Ovary (tissue), 9 donors: ENCODE results near the gene USP9X. TPM values are rescaled to one million over a fixed set of nuclear protein-coding genes. Genes with fewer than 3 reads are reported as not detected.
"Not testable (repeated sequence)": the region's sequence is repeated elsewhere in the genome, so short reads cannot be mapped to it uniquely, and the experiment has no call there.

Source experiments
- DNase-seq, 5 donors: peaks; one replicate each; pipeline ENCODE4 v3.0.0-alpha.2; 2019 to 2020
- H3K27ac ChIP-seq, 2 donors: fragments of 200-600 bp; one replicate each; pipeline versions ENCODE4 v1.5.1 to v1.8.0; 2019 to 2022
- H3K27me3 ChIP-seq: fragments of 200-600 bp; one replicate; pipeline ENCODE4 v1.8.0; 2022
- H3K36me3 ChIP-seq: fragments of 200-600 bp; sonication (generic); one replicate; pipeline ENCODE4 v1.5.1; 2019
- H3K4me1 ChIP-seq: one replicate; pipeline ENCODE4 v1.8.1; 2013; ENCODE audit warnings: mild to moderate bottlenecking, moderate library complexity; ENCODE audit not compliant: insufficient read depth
- H3K4me3 ChIP-seq: fragments of 200-600 bp; sonication (generic); one replicate; pipeline ENCODE4 v1.5.1; 2017
- H3K9me3 ChIP-seq, 2 donors: fragments of 200-600 bp in 1 of 2; sonication (generic) in 1 of 2; one replicate each; pipeline versions ENCODE4 v1.5.1 to v1.8.1; 2013 to 2019; ENCODE audit warnings: mild to moderate bottlenecking in 1 of 2, moderate library complexity in 1 of 2
- CTCF ChIP-seq, 3 donors: fragments of 450-650 bp in 2 of 3; fragments of 200-600 bp in 1 of 3; IDR thresholded peaks; one replicate each; pipeline versions ENCODE4 v1.5.1 to v1.8.0; 2016 to 2022; ENCODE audit warnings: antibody characterized with exemption in 3 of 3, mild to moderate bottlenecking in 1 of 3
- EP300 ChIP-seq: sonication (generic); formaldehyde crosslinking; IDR thresholded peaks from one replicate; pipeline ENCODE4 v1.6.1; 2017; ENCODE audit warnings: antibody characterized with exemption
- POLR2A ChIP-seq: fragments of 450-650 bp; IDR thresholded peaks from one replicate; pipeline ENCODE4 v1.6.1; 2017; ENCODE audit warnings: antibody characterized with exemption, mild to moderate bottlenecking, moderate library complexity
- WGBS, 3 donors: extraction: QIAGEN DNeasy Blood & Tissue Kit in 1 of 3; methylation state at CpG; one replicate each; pipeline versions ENCODE4 v1.1.5 to v1.1.7; 2013 to 2017; 5-methylcytosine and 5-hydroxymethylcytosine counted together
- intact Hi-C, 4 donors: fragments of 100-400 bp; cut with DNase I; formaldehyde crosslinking; loops; one replicate each; pipeline versions ENCODE4 v1.11.0 to v1.15.1; 2022 to 2023
- polyA plus RNA-seq, 2 donors: library from polyadenylated mRNA; stranded (reverse); fragments of 200-250 nt in 1 of 2; fragments of 350-450 nt in 1 of 2; fragmentation: Illumina TruSeq in 1 of 2; extraction: RNeasy Lipid Tissue Mini Kit (QIAGEN cat#74804) in 1 of 2; gene quantifications; one replicate each; pipeline ENCODE4 v1.2.3, GENCODE V29; 2013 to 2014
- total RNA-seq, 7 donors: library from RNA; depleted of rRNA in 2 of 7; stranded (reverse); fragments of >200 nt in 2 of 7; fragmentation: NEBNext Ultra II Directional in 3 of 7; extraction: Animal tissue kit (Norgen Biotek cat#: 25700) in 3 of 7; gene quantifications; one replicate each; pipeline versions ENCODE4 v1.1.0 to v1.2.4, GENCODE V29; 2016 to 2023
- donor health status: DM: no; HTN: no; CAD: no; lungs with moderate emphysema.
- donor health status: DM: no; HTN: no; CAD: no.
- donor health status: Bipolar disorder and iron deficiency.
- donor health status: DM: yes; HTN: yes; CAD: no.
- donor health status: DM: no; HTN: no; CAD: no.
- donor health status: DM: yes; HTN: yes; CAD: no.

Gene USP9X
- total and polyA plus RNA-seq, 9 donors, result 14.2 to 95.1 (median 60.0) TPM

- intact Hi-C loops, result no loop called here
- H3K9me3 ChIP-seq, result no peaks in the 10 kb centered on the region
- TF ChIP-seq CTCF (IDR thresholded peaks at IDR 0.05), result peak in 1 of 3 donors; percentile 19
- TF ChIP-seq POLR2A, result no peak
- no peaks in the 10 kb centered on the region for H3K36me3 ChIP-seq
- WGBS, 3 donors, result 1 to 2% (median 1%) methylated on average over 50 to 54 of the region's 54 CpGs
- H3K4me3 ChIP-seq, result peak overlapping the region; percentile 46
- peaks cover 4% of the 10 kb centered on the region for H3K4me1 ChIP-seq
- peak overlapping the region in 1 of 2 donors; percentile 51 for H3K27ac ChIP-seq
- H3K27me3 ChIP-seq, result no peaks in the 10 kb centered on the region
- peak; percentile 76 to 85 (median 79) for DNase-seq
These were observed 190.7 kb downstream of the USP9X start for GRCh38 chrX:41275661-41276609.

DNA sequence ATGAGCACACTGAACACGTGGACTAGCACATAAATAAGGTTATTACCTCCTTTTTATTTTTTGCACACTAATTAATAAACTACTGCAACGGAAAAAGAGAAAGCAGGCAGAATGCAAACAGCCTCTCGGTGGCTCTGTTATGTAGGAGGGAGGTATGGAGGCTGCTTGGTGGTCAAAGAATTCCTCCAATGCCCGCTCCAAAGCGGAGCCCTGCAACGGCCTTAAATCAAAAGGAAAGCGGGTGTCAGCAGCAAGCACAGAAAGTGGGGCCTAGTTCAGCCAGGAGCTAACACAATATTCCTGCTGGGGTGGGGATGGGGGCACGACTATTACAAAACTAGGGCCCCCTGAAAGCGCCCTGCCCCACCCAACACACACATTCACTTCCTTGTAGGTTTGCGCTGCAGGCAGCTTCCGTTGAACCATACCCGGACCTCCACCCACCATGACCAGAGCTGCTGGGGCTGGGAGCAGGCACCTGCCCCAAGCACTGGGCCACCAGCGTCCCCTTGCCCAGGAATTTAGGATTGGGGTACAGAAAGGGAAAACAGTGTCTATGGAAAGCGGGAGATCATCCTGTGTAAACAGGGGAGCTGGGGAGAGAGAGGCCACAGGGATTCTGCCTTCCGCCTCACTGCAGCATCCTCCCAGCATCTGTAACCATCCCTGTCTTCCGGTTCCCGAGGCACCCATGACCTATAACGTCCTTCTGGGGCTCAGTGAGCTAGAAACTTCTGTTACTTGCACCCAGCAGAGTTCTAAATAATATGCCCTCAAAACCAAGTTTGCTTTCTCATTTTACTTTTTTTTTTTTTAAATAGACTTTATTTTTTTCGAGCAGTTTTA lies 191.6 kb downstream of the USP9X start:
- Histone ChIP-seq H3K27ac (no peak overlapping the region), H3K9me3 (no peaks in the 10 kb centered on the region), H3K4me1 (peaks cover 4% of the 10 kb centered on the region), H3K4me3 (peak overlapping the region; percentile 46), H3K27me3 (no peaks in the 10 kb centered on the region), H3K36me3 (no peaks in the 10 kb centered on the region)
- DNase-seq, result no peak
- no peak for TF ChIP-seq CTCF (IDR thresholded peaks at IDR 0.05)
- TF ChIP-seq EP300, result no peak
- TF ChIP-seq POLR2A, result no peak
- intact Hi-C loops, result no loop called here
- WGBS, 3 donors, result 20 to 25% (median 22%) methylated on average over 19 of the region's 19 CpGs

DNA sequence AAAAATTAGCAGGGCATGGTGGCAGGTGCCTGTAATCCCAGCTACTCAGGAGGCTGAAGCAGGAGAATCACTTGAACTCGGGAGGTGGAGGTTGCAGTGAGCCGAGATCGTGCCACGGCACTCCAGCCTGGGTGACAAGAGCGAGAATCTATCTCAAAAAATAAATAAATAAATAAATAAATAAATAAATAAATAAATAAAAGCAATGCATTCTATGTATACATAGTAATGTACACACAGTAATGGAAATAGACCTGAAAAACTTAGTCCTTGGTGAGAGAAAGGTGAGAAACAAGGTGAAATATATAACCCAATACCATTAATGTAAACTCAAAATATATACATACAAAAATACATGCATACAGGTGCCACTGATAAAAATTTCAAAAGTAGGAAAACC lies 197.1 kb downstream of the USP9X start:
- not testable (repeated sequence) for H3K27ac ChIP-seq, H3K4me1 ChIP-seq

DNA sequence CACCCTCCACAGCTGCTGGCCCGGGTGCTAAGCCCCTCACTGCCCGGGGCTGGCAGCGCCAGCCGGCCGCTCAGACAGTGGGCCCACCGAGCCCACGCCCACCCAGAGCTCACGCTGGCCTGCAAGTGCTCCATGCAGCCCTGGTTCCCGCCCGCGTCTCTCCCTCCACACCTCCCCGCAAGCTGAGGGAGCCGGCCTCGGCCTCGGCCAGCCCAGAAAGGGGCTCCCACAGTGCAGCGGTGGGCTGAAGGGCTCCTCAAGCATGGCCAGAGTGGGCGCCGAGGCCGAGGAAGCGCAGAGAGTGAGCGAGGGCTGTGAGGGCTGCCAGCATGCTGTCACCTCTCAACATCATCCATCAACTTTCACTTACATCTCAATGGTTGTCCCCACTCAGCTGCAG lies 200.7 kb downstream of the USP9X start:
- 93 to 98% (median 96%) methylated on average over 18 to 21 of the region's 21 CpGs for WGBS, 3 donors
- H3K4me3 ChIP-seq, intact Hi-C loops, H3K27me3 ChIP-seq, DNase-seq, H3K36me3 ChIP-seq, H3K4me1 ChIP-seq, H3K9me3 ChIP-seq, H3K27ac ChIP-seq: not testable (repeated sequence)

More for the DNA sequence above, 197.1 kb downstream of the USP9X start:
- H3K4me3 ChIP-seq, H3K27me3 ChIP-seq, H3K9me3 ChIP-seq, intact Hi-C loops, H3K36me3 ChIP-seq, DNase-seq: not testable (repeated sequence)
- 96 to 99% (median 98%) methylated on average over 5 of the region's 5 CpGs for WGBS, 3 donors

Other genes starting within 250 kb of the USP9X start
- 100 to 1,000 TPM; 178 to 329 (median 275) TPM for gene DDX3X, start 248.7 kb downstream of the USP9X start, total RNA-seq
- gene DDX3X, start 248.7 kb downstream of the USP9X start, polyA plus RNA-seq, result 100 to 1,000 TPM; 106 to 164 TPM